Skeletal muscle cell (primary cell): Measurements from ENCODE around the gene ETV3.

Experiments used
- DNase-seq: peaks from one replicate; pipeline ENCODE4 v3.0.0-alpha.2; 2010; ENCODE audit warnings: low read depth
- H3K4me3 ChIP-seq: 2 replicates; pipeline ENCODE4 v1.5.1; 2011; ENCODE audit warnings: low read depth, mild to moderate bottlenecking, control low read depth, low read length, moderate library complexity

The ETV3 gene

GRCh38 chr1:157116737-157117103, 21.5 kb downstream of the ETV3 start:
- DNase-seq: no peak
- no peak overlapping the region for H3K4me3 ChIP-seq

- H3K4me3 ChIP-seq: no peak overlapping the region
- DNase-seq: no peak
Measured at GRCh38 chr1:157115851-157116736, 22.1 kb downstream of the ETV3 start.

GRCh38 chr1:157115429-157115838, 22.8 kb downstream of the ETV3 start:
- no peak overlapping the region for H3K4me3 ChIP-seq
- no peak for DNase-seq

- no peak for DNase-seq
- no peak overlapping the region for H3K4me3 ChIP-seq
Measured at GRCh38 chr1:157114183-157115121, 23.7 kb downstream of the ETV3 start.

GRCh38 chr1:157113631-157114030, 24.6 kb downstream of the ETV3 start:
- no peak for DNase-seq
- H3K4me3 ChIP-seq: no peak overlapping the region

GRCh38 chr1:157113106-157113505, 25.1 kb downstream of the ETV3 start:
- no peak overlapping the region for H3K4me3 ChIP-seq
- no peak for DNase-seq

GRCh38 chr1:157112186-157112867, 25.9 kb downstream of the ETV3 start:
- H3K4me3 ChIP-seq: no peak overlapping the region

GRCh38 chr1:157111396-157112165, 26.6 kb downstream of the ETV3 start:
- no peak overlapping the region for H3K4me3 ChIP-seq
- DNase-seq: no peak

More at GRCh38 chr1:157112186-157112867, 25.9 kb downstream of the ETV3 start:
- no peak for DNase-seq

GRCh38 chr1:157110686-157111085, 27.5 kb downstream of the ETV3 start:
- no peak overlapping the region for H3K4me3 ChIP-seq
- DNase-seq: no peak

- no peak overlapping the region for H3K4me3 ChIP-seq
- DNase-seq: no peak
Measured at GRCh38 chr1:157110003-157110402, 28.2 kb downstream of the ETV3 start.

GRCh38 chr1:157108448-157108847, 29.7 kb downstream of the ETV3 start:
- no peak for DNase-seq

GRCh38 chr1:157107702-157108101, 30.5 kb downstream of the ETV3 start:
- no peak overlapping the region for H3K4me3 ChIP-seq

More at GRCh38 chr1:157108448-157108847, 29.7 kb downstream of the ETV3 start:
- H3K4me3 ChIP-seq: no peak overlapping the region

GRCh38 chr1:157106813-157107189, 31.4 kb downstream of the ETV3 start:
- H3K4me3 ChIP-seq: no peak overlapping the region
- no peak for DNase-seq

More at GRCh38 chr1:157107702-157108101, 30.5 kb downstream of the ETV3 start:
- no peak for DNase-seq

GRCh38 chr1:157105988-157106812, 32.0 kb downstream of the ETV3 start:
- DNase-seq: peak; percentile 79
- no peak overlapping the region for H3K4me3 ChIP-seq

- H3K4me3 ChIP-seq: no peak overlapping the region
- no peak for DNase-seq
Measured at GRCh38 chr1:157105298-157105987, 32.8 kb downstream of the ETV3 start.

- DNase-seq: no peak
- H3K4me3 ChIP-seq: no peak overlapping the region
Measured at GRCh38 chr1:157104598-157105293, 33.4 kb downstream of the ETV3 start.

- no peak for DNase-seq
- no peak overlapping the region for H3K4me3 ChIP-seq
Measured at GRCh38 chr1:157103268-157103667, 34.9 kb downstream of the ETV3 start.
